Measurements from ENCODE around the gene ACSM3. TPM values are rescaled to one million over a fixed set of nuclear protein-coding genes. Genes with fewer than 3 reads are reported as not detected.
A peak's percentile ranks its signal among the peaks of the same experiment; 100 is the strongest.
"Not testable (repeated sequence)": the region's sequence is repeated elsewhere in the genome, so short reads cannot be mapped to it uniquely, and the experiment has no call there.

The ACSM3 gene, protein sequence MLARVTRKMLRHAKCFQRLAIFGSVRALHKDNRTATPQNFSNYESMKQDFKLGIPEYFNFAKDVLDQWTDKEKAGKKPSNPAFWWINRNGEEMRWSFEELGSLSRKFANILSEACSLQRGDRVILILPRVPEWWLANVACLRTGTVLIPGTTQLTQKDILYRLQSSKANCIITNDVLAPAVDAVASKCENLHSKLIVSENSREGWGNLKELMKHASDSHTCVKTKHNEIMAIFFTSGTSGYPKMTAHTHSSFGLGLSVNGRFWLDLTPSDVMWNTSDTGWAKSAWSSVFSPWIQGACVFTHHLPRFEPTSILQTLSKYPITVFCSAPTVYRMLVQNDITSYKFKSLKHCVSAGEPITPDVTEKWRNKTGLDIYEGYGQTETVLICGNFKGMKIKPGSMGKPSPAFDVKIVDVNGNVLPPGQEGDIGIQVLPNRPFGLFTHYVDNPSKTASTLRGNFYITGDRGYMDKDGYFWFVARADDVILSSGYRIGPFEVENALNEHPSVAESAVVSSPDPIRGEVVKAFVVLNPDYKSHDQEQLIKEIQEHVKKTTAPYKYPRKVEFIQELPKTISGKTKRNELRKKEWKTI
- total RNA-seq (10 to 100 TPM; 23.0 to 31.6 TPM), polyA plus RNA-seq (10 to 100 TPM; 10.3 to 48.6 TPM)
- long read RNA-seq, donor 1, partial matches to known transcripts = 12 of 32 reads
- long read RNA-seq, donor 1, other reads (novel, unspliced or antisense) = 18 of 32 reads
- long read RNA-seq, donor 2, partial matches to known transcripts = 0 of 2 reads
- long read RNA-seq, donor 2, other reads (novel, unspliced or antisense) = 0 of 2 reads
- long read RNA-seq, donor 3, partial matches to known transcripts = 5 of 12 reads
- long read RNA-seq, donor 3, other reads (novel, unspliced or antisense) = 0 of 12 reads
- long read RNA-seq, donor 4, partial matches to known transcripts = 0 of 2 reads
- long read RNA-seq, donor 4, other reads (novel, unspliced or antisense) = 0 of 2 reads
- long read RNA-seq, donor 5, partial matches to known transcripts = 169 of 176 reads
- long read RNA-seq, donor 5, other reads (novel, unspliced or antisense) = 0 of 176 reads

DNA sequence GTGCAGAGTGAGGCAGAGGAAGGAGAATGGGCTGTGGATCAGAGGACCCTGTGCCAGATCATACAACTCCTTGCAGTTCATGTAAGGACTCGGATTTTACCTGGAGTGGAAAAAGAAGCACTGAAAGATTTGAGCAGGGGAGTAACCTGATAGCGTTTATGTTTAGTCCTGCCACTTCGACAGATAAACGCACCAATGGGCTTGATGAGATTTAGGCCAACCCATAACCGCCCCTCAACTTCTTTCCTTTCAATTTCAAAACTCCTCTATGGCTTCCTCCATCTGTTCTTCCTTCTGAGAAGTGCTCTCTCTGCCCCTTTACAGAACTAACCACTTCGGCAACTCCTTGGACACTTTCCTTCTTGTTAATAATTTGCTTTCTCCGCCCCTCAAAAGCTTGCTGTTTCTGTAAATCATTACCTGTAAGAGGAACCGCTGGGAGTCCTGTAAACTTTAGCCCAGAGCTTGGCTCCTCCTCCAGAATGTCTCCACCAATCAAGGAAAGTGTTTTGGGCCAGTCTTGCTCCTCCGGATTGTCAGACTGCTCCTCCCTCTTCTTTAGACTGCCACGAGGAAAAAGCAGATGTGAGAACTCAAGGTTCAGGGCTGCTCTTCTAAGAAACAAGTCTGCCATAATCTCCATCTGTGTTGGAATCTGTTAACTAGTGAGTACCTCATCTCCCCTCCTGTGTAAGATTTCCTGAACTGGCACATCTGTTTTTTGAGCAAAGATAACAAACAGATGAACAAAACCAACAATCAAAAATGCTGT, at the start of gene ACSM3:
Gene ACSM3, plus strand, starts transcription at position 554 of the 772 bp plus-strand sequence. CDS start 6,021 bp downstream, outside the sequence.
- Histone ChIP-seq H3K4me3 (no peak within 1 kb of the TSS), H3K36me3 (ENCODE audit: control insufficient read depth in 4 of 4, insufficient read depth in 4 of 4, low read length in 4 of 4) (no peaks in the 10 kb centered on the region), H3K9ac (ENCODE audit: insufficient read depth in 1 of 2, low read length in 2 of 2) (peak within 1 kb of the TSS in 1 of 2 donors; percentile 42), H3K9me3 (ENCODE audit: control insufficient read depth in 4 of 4, insufficient read depth in 3 of 4, low read length in 3 of 4) (peaks cover 0 to 2% (median 0%) of the 10 kb centered on the region in 4 donors), H3K4me1 (ENCODE audit: control insufficient read depth in 5 of 5, insufficient read depth in 5 of 5, low read length in 5 of 5) (peaks cover 0 to 5% (median 0%) of the 10 kb centered on the region in 5 donors), H3K27ac (ENCODE audit: low read depth in 1 of 2, low read length in 1 of 2) (peak within 1 kb of the TSS in 1 of 2 donors; percentile 94), H3K27me3 (ENCODE audit: control insufficient read depth in 3 of 3, insufficient read depth in 3 of 3, low read length in 2 of 3) (no peaks in the 10 kb centered on the region)
- DNase-seq (peak; percentile 81 to 92 (median 89)), ATAC-seq (ENCODE audit: insufficient read depth, low FRiP score) (peak; percentile 98)
- WGBS, 2 donors = 7 to 19% methylated on average over 10 of the region's 10 CpGs
- TF ChIP-seq, protein P1, sequence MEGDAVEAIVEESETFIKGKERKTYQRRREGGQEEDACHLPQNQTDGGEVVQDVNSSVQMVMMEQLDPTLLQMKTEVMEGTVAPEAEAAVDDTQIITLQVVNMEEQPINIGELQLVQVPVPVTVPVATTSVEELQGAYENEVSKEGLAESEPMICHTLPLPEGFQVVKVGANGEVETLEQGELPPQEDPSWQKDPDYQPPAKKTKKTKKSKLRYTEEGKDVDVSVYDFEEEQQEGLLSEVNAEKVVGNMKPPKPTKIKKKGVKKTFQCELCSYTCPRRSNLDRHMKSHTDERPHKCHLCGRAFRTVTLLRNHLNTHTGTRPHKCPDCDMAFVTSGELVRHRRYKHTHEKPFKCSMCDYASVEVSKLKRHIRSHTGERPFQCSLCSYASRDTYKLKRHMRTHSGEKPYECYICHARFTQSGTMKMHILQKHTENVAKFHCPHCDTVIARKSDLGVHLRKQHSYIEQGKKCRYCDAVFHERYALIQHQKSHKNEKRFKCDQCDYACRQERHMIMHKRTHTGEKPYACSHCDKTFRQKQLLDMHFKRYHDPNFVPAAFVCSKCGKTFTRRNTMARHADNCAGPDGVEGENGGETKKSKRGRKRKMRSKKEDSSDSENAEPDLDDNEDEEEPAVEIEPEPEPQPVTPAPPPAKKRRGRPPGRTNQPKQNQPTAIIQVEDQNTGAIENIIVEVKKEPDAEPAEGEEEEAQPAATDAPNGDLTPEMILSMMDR (IDR thresholded peaks at IDR 0.05; ENCODE audit: control extremely low read depth, extremely low read depth) = no peak

DNA sequence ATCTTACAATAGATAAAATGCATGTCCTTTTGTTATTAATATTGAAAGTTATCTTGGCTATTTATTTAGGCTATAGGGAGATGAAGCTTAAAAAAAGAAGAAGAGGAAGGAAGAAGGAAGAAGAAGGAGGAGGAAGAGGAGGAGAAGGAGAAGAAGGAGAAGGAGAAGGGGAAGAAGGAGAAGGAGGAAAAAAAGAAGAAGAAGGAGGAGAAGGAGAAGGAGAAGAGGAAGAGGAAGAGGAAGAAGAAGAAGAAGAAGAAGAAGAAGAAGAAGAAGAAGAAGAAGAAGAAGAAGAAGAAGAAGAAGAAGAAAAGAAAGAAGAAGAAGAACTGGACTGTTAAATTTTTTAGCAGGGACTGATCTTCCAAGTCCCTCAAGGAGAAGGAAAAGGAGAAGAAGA, 46.1 kb upstream of the ACSM3 start:
- not testable (repeated sequence) for H3K4me1 ChIP-seq (ENCODE audit: control insufficient read depth in 5 of 5, insufficient read depth in 5 of 5, low read length in 5 of 5); H3K9ac ChIP-seq (ENCODE audit: insufficient read depth in 1 of 2, low read length in 2 of 2); DNase-seq; H3K27me3 ChIP-seq (ENCODE audit: control insufficient read depth in 3 of 3, insufficient read depth in 3 of 3, low read length in 2 of 3); H3K4me3 ChIP-seq; H3K27ac ChIP-seq (ENCODE audit: low read depth in 1 of 2, low read length in 1 of 2); H3K9me3 ChIP-seq (ENCODE audit: control insufficient read depth in 4 of 4, insufficient read depth in 3 of 4, low read length in 3 of 4); H3K36me3 ChIP-seq (ENCODE audit: control insufficient read depth in 4 of 4, insufficient read depth in 4 of 4, low read length in 4 of 4); ATAC-seq (ENCODE audit: insufficient read depth, low FRiP score)

DNA sequence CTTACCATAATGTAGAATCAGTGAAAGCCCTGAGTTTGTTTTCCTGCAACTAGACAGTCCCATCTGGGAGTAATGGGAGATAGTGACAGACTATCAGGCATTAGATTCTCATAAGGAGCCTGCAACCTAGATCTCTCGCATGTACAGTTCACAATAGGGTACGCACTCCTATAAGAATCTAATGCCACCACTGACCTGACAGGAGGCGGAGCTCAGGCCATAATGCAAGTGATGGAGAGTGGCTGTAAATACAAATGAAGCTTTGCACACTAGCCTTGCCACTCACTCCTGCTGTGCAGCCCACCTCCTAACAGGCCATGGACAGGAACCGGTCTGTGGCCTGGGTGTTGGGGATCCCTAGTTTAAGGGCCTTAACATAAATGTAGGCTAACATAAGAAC, 43.6 kb upstream of the ACSM3 start:
- no peaks in the 10 kb centered on the region for H3K9me3 ChIP-seq (ENCODE audit: control insufficient read depth in 4 of 4, insufficient read depth in 3 of 4, low read length in 3 of 4)
- H3K9ac ChIP-seq (ENCODE audit: insufficient read depth in 1 of 2, low read length in 2 of 2) = no peak overlapping the region
- DNase-seq = no peak
- no peaks in the 10 kb centered on the region for H3K36me3 ChIP-seq (ENCODE audit: control insufficient read depth in 4 of 4, insufficient read depth in 4 of 4, low read length in 4 of 4)
- peaks cover 0 to 6% (median 0%) of the 10 kb centered on the region in 5 donors for H3K4me1 ChIP-seq (ENCODE audit: control insufficient read depth in 5 of 5, insufficient read depth in 5 of 5, low read length in 5 of 5)
- ATAC-seq (ENCODE audit: insufficient read depth, low FRiP score) = no peak
- WGBS, 2 donors = 93 to 98% methylated on average over 4 of the region's 4 CpGs
- TF ChIP-seq, protein P1 (IDR thresholded peaks at IDR 0.05; ENCODE audit: control extremely low read depth, extremely low read depth) = no peak
- H3K4me3 ChIP-seq = no peak overlapping the region
- H3K27me3 ChIP-seq (ENCODE audit: control insufficient read depth in 3 of 3, insufficient read depth in 3 of 3, low read length in 2 of 3) = no peaks in the 10 kb centered on the region
- no peak overlapping the region for H3K27ac ChIP-seq (ENCODE audit: low read depth in 1 of 2, low read length in 1 of 2)
